GM21619 (cell line): ENCODE results near the gene PIK3CB.
"Not testable (repeated sequence)": the region's sequence is repeated elsewhere in the genome, so short reads cannot be mapped to it uniquely, and the experiment has no call there.

ENCODE experiments used
- ATAC-seq: cut with Tn5 transposase; IDR thresholded peaks from one replicate; pipeline ENCODE4 v1.9.1; 2021; ENCODE audit not compliant: unreplicated experiment

The PIK3CB gene

DNA sequence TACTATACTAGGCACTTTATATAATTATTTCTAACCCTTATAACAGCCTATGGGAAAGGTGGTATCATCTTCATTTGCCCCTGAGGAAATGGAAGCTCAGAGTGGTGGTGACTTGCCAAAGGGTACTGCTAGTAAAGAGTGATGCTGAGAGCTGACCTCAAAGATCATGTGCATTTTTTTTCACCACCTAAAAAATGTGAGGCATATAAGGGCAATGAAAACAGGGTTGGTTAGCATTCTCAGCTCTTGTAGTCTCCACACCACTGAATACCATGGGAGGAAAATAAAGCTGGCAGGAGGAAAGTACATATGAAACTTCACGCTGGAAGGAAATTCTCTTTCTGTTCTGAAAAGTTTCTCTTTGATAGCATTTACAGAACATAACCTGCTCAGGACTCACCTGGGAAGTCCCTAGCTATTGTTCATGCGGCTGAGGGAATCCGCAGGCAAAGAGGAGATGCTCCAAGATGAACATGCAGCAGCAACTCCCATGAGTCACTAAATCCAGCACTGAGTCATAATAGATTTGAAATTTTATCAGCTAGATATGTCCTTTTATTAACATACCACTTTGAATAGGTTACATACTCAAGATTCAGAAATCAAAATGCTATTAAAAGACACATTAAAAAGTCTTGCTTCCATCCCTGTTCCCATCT lies 208.9 kb downstream of the PIK3CB start:
- no peak for ATAC-seq

DNA sequence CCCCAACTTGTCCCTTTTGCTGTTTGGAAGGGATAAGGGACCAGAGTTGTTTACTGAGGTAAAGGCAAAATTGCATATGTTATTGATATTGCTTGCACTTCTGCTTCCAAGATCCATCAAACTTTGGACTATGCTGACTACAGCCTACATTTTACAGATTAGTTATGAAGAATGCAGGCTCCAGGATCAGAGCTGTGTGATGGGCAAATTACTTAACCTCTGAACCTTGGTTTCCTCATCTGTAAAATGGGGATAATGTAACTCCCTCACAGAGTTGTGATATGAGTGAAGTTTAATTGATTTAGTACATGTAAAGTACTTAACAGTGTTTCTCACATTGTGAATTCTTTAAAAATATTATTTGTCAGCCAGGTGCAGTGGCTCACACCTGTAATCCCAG lies 210.2 kb downstream of the PIK3CB start:
- ATAC-seq: no peak

DNA sequence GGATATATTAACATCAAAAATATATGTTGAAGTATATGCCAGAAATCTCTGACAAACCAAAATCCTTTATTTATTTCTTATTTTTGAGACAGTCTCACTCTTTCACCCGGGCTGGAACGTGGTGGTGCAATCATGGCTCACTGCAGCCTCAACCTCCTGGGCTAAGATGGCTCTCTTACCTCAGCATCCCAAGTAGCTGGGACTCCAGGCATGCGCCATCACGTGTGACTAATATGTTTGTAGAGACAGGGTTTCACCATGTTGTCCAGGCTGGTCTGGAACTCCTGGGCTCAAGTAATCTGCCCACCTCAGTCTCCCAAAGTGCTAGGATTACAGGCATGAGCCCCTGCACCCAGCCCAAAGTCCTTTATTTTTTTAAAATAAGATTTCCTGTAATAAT lies 214.3 kb downstream of the PIK3CB start:
- no peak for ATAC-seq

DNA sequence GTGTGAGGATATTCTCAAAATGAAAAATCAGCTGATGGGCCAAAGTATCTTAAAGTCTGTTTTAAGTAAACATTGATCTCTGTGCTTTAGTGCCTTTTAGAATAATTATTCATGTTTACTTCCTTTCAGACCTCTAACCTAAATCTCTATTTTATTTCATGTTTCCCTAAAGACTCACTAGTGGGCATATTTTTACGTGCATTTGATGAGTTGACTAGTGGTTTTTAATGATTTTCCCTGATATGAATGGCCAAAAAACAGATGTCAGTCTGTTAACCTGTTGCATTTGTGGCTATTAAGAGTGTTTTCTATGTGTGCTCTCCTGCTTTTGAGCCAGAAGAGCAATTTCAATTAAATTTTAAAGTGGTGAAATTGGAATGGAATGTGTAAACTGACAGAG lies 219.3 kb downstream of the PIK3CB start:
- no peak for ATAC-seq

DNA sequence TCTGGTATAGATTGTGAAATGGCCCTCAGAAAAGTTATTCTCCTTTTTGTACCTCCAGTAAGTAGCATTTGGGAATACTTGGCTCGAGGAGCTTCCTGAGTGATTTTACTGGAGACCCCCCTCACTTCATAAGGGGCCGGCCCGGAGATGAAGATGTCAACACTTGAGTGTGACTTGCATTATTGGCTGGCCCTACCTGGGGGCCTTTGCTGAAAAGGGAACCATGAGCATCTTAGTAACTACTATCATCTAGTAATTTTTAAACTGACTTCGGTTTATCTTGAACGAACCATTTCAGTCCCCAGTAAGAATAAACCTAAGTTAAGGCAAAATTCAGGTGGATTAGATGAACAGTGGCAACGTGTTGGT lies 224.8 kb downstream of the PIK3CB start:
- no peak for ATAC-seq

DNA sequence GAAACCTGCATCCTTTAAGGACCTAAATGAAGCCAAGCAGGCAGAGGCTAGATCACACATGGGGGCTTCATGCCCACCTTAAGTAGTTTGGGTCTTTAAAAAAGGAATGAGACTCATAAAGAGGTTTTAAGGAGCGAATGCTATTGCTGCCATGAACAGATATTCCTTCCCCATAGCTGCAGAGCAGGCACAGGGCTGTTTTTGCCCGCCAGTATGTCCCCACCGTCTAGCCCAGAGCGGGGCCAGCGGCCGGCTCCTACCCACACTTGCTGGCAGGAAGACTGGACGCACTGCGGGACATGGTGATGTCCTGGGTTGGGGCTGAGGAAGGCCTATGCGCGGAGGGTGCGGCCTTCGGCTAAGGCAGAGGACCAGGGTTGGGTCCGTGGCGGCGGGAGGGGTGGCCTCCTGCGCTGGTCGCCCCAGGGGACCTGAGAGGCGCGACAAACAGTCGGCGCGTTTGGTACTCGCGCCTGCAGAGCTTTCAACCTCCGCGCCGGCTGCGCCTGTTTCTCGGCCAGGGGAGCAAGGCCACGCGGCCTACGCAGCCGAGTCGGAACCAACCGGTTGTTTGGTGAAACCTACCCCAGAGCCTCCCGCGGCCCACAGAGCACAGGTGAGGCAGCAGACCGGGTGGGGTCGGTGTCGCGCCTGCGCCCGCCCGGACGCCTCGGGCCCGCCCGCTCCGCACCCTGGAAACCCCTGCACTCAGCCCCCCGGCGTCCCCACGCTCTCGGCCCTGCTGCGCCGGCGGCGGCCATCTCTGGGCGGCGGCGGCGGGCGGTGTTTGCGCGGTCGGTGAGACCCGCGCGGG lies 226.2 kb downstream of the PIK3CB start, which contains the start of gene FAIM:
FAIM (plus strand) TSS at position 450 of the 814 bp plus-strand sequence. CDS start 10,956 bp downstream, outside the sequence.
- ATAC-seq: peak; percentile 61

DNA sequence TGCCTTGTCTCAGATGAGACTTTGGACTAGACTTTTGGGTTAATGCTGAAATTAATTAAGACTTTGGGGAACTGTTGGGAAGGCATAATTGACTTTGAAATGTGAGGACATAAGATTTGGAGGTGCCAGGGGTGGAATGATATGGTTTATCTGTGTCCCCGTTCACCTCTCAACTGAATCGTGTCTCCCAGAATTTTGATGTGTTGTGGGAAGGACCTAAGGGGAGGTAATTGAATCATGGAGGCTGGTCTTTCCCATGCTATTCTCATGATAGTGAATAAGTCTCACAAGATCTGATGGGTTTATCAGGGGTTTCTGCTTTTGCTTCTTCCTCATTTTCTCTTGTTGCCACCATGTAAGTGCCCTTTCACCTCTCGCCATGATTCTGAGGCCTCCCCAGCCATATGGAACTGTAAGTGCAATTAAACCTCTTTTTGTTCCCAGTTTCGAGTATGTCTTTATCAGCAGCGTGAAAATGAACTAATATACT lies 230.6 kb downstream of the PIK3CB start:
- not testable (repeated sequence) for ATAC-seq
